Activated CD4-positive, alpha-beta T cell treated with anti-CD3 and anti-CD28 coated beads for 48 hours (primary cell): ENCODE measurements around the gene GABRP.
"Not testable (repeated sequence)": the region's sequence is repeated elsewhere in the genome, so short reads cannot be mapped to it uniquely, and the experiment has no call there.

Experiments
- DNase-seq: peaks from one replicate; pipeline ENCODE4 v3.0.0-alpha.2; 2020

Gene GABRP

GRCh38 chr5:170783498-170784247 is at the start of gene GABRP:
TSS of gene GABRP (plus strand) at chr5:170783725. CDS start at chr5:170788616, 4,891 bp downstream.
- no peak for DNase-seq

GRCh38 chr5:170736966-170737365 is 46.6 kb upstream of the GABRP start:
- DNase-seq = no peak

DNA sequence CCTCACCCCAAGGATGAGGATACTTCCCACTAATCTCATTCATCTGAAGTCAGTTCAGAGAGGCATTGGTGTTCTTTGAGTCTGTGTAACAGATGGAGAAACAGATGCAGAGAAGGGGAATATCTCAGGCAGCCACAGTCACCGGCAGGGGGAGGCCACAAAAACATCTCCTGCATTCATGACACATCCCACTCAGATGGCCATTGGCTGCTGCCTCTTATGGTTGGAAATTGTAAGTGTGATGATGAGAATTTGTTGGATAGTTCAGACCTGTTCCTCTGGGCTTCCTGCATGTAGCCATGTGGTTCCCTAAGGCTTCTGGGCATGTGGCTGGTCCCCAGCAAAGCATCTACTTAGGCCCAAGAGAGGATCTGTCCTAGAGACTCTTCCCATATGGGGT is 45.9 kb upstream of the GABRP start:
- DNase-seq = no peak

DNA sequence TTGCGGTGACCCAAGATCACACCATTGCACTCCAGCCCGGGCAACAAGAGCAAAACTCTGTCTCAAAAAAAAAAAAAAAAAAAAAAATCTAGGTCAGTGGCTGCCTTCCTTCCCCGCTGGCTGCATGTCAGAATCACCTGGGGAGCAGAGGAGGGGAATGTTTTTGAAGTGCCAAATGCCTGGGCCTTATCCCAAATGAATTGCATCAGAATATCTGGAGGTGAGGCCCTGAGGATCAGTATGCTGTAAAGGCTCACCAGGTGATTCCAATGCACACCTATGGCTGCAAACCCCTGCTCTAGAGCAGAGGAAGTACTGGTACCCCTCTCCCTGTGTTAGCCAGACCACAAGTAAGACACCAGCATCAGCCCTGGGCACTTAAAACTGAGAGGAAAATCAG is 44.7 kb upstream of the GABRP start:
- DNase-seq = no peak

DNA sequence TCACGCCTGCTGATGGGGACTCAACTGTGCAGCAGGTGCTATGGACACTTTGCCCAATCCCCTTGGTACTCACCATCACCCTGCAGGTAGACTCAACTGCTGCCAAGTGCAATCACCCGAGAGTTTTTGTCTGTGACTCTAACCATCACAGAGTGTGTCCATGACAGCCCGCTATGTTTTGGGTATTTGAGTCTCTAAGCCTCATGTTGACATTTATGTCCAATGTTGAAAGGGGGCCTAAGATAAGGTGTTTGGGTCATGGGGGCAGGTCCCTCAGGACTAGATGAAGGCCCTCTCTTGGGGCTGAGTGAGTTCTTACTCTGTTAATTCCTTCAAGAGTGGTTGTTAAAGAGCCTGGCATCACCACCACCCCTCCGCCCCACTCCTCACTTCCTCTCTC is 44.1 kb upstream of the GABRP start:
- DNase-seq = no peak

GRCh38 chr5:170740551-170741205 is 42.8 kb upstream of the GABRP start:
- DNase-seq = no peak

DNA sequence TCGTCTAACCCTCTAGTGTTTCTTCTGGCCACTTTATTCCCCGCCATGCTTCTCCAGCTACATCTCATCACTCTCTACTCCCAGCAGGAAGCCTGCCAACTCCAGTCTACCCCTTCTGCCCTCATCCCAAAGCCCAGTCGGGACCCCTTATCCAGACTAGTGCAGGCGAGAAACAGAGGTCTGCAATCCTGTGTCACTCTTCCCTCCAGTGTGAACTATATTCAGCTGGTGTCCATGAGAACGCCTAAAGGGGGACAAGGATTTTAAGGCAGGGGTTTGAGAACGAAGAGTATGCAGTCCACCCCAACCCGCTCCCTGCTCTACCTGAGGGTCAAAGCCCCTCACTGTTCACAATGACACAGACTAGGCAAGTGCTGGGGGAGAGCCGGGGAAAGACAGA is 41.7 kb upstream of the GABRP start:
- no peak for DNase-seq

DNA sequence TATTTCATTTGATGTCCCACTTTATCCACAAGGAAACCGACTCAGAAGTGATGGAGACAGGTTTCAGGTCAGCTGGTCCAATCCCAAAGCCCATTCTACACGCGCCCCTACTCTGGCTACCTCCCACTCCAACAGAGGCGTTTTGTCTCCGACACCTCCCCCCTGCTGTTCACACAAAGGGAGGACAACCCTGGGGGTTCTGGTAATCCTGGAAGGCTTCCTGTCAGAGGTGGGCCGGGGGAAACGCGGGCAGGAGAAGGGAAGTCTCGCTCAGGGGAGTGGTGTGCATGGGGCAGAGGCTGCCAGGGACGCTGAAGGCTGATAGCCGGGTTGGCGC is 39.7 kb upstream of the GABRP start:
- no peak for DNase-seq

GRCh38 chr5:170745481-170746071 is 37.9 kb upstream of the GABRP start:
- no peak for DNase-seq

GRCh38 chr5:170746075-170746960 is 37.2 kb upstream of the GABRP start:
- DNase-seq = no peak

GRCh38 chr5:170746961-170747340 is 36.6 kb upstream of the GABRP start:
- no peak for DNase-seq

GRCh38 chr5:170747357-170747756 is 36.2 kb upstream of the GABRP start:
- DNase-seq = no peak

GRCh38 chr5:170747851-170748250 is 35.7 kb upstream of the GABRP start:
- no peak for DNase-seq

DNA sequence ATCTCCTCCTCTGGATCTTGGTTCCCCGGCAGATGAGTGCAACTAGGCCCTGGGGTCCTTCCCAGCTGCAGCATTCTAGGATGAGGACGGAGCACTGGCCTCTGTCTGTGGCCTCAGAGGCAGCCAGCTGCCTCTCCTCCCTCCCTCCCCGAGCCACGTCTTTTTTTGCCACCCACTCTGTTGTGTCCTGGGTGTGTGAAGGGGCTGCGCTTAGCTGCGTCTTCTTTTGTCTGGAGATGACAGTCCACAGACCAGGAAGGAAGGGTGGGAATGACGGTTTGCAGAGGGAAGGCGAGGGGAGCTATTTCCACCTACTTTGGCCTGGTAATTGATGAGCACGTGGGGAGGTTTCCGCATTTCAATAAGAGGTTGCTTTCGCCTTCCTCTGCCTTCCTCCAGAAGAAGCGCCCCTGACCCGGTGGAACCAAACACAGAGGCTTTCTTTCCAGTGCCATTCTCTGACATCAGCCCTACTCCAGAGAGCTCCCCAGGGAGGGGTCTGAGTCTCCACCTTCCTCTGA is 34.5 kb upstream of the GABRP start:
- no peak for DNase-seq

DNA sequence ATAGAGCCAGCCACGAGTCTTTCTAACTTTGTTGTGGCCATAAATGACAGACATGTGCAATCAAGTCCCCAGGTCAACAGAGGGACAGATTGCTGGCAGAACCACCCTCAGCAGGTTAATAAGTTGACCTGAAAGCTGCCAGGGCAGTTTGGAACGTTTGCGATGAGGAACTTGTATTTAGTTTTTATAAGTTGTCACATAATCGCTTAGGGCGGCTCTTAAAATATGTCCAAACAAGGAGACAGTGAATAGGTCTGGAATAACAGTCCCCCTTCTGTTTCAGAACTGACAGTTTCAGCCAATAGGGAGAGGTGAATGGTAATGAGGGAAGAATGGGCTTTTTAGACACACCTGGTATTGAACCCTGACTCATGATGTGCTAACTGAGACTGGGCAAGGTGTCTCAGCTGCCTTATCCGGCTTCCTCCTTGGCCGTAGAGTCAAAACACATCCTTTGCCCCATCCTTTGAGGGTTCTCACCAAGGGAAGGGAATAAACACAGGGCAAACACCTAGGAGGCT is 33.6 kb upstream of the GABRP start:
- DNase-seq = no peak

GRCh38 chr5:170750791-170751190 is 32.7 kb upstream of the GABRP start:
- DNase-seq = no peak

- DNase-seq = no peak
Measured at GRCh38 chr5:170751631-170752030, 31.9 kb upstream of the GABRP start.

GRCh38 chr5:170752257-170753215 is 31.0 kb upstream of the GABRP start:
- DNase-seq = no peak

DNA sequence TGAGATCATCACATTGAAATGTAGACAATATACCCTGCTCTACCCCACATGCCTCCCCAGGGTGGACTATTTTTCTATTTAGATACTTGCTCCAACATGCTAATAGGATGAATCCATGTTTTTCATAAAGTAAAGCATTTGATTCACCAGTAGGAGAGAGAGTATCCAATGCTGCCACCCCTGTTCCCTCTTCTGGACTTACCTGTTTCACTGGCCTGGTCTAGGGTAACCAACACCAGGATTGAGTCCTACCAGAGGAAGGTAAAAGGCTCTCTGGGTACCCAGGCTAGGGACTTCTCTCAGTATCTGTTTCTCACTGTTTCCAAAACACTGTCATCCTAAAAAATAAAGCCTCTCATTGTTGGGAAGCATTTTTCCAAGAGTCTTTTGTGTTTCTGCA is 30.2 kb upstream of the GABRP start:
- no peak for DNase-seq

- DNase-seq = not testable (repeated sequence)
Measured at GRCh38 chr5:170754508-170754907, 29.0 kb upstream of the GABRP start.

DNA sequence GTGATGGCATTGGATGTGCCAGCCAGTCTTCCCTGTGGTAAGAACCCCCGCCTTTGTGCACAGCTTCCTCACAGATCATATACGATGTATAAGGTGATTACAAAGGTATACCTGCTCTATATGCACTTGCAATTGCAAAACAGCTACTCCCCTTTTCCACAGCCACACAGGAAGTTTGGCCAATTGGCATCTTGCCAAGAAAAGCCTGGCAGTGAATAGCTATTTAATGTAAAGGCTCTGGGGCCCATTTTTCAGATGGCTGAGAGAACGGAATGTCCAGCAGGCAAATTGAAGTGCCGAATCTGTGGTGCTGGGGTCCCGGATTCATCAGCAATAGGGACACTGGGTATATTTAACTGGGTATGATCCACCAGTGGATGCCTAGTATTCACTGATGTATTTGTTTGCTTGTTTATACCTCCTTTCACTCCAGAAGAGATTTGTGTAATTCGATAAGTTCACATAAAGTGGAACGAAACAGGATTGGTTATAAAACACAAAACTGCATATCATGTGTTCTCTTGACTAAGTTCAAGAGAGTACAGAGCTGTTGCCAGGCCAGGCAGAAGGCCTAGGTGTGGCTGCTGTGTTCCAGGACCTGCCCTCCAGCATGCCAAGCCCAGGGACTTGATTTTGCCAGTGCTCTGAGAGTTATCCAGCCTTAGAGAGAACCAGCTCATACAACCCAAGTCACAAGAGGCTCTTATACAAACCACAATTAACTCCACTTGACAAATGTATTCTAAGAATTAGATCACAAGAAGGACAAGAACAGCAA is 27.7 kb upstream of the GABRP start:
- DNase-seq = no peak
